GM21515 (cell line): ENCODE results near the gene PPEF2.
"Not testable (repeated sequence)": the region's sequence is repeated elsewhere in the genome, so short reads cannot be mapped to it uniquely, and the experiment has no call there.

Experiments used
- ATAC-seq: cut with Tn5 transposase; IDR thresholded peaks from one replicate; pipeline ENCODE4 v1.9.1; 2021; ENCODE audit not compliant: unreplicated experiment

Gene PPEF2

DNA sequence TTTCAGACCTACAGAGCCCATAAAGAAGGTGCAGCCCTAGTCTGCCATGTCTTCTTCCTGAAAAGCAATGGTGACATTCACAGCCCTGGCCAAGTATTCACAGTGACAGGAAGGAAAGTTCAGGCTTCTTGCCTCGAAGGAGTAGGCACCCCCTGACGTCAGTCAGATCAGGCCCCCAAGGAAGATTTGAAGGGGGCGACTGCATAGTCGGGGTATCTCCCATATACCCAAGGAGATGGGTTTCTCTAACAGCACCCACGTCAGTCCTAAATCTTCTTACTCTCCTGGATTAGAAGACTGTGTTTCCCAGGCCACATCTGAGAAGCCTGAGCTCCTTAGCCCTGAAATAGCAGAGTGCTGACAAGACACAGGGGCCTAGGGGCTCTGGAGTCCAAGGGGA, at the start of gene PPEF2:
PPEF2 (minus strand) TSS at position 101 of the 400 bp plus-strand sequence. CDS start 6,127 bp downstream, outside the sequence.
- no peak for ATAC-seq

GRCh38 chr4:75950213-75950815, 48.1 kb upstream of the PPEF2 start:
- no peak for ATAC-seq

GRCh38 chr4:75948822-75949444, 46.7 kb upstream of the PPEF2 start:
- peak; percentile 80 for ATAC-seq

DNA sequence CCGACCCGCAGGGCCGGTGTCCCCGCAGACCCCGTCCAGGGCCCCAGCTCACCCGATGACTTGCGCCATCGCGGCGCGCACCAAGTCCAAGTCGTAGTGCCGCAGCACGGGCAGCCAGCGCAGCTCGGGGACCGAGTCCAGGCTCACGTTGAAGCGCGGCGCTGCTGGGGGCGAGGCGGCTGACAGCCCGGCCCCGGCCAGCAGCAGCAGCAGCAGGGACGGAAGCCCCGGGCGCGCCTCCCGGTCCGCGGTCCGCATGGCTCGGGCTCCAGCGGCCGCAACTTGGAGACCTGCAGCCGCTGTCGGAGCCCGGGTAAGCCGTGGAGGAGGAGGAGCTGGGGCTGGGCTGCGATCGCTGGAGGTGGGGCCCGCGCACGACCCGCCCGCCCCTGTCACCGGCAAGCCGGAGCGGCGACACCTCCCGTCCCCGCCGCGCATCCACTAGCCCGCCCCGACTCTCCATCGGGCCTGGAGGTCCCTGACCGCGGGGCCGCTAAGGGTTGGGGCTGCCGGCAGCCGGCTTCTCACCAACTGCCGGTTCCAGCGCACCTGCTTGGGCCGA, 38.5 kb upstream of the PPEF2 start, which contains the start of gene NAAA:
NAAA (minus strand) TSS at position 322 of the 562 bp plus-strand sequence; CDS start at position 258, 64 bp downstream.
- ATAC-seq: peak; percentile 76

GRCh38 chr4:75939890-75940691, 37.8 kb upstream of the PPEF2 start:
- peak; percentile 59 for ATAC-seq

- no peak for ATAC-seq
Observed at GRCh38 chr4:75935628-75936027, 33.4 kb upstream of the PPEF2 start.

DNA sequence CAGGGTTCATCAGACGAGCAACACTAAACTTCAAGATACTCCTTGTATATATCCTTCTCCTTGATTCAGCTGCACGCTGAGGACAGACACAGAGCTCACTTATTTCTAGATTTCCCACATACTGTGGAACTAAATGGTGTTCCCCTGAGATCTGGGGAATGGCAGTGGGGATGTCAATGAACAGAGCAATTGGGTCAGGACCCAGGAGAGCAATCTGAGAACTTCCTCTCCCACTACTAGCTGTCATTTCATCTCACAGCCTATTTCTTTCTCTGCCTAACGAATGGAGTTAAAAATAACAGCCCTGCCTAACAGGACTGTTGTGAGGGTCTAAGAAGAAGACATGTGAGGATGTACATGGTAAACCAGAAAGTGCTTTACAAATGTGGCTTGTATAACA, 27.9 kb upstream of the PPEF2 start:
- ATAC-seq: no peak

GRCh38 chr4:75924916-75925315, 22.7 kb upstream of the PPEF2 start:
- ATAC-seq: not testable (repeated sequence)

GRCh38 chr4:75924309-75924827, 22.1 kb upstream of the PPEF2 start:
- ATAC-seq: no peak

GRCh38 chr4:75922588-75922987, 20.3 kb upstream of the PPEF2 start:
- ATAC-seq: no peak

- ATAC-seq: no peak
Observed at GRCh38 chr4:75921910-75922309, 19.7 kb upstream of the PPEF2 start.

DNA sequence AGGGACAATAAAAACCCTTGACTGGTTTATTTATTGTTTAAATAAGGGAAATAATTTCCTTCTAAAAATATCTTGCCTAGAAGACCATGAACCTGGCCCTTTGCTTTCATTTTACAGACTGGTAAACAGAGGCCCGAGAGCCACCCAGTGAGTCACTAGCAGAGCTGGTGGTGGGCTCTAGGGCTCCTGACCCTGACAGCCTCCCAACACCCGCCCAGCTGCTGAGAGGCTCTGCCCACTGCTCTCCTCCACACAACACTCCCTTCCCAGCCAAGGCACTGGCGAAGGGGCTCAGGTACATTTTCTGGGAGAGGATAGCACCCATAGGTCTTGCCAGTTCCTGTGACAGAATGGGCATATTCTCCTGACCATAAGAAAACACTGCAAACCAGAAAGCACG, 18.1 kb upstream of the PPEF2 start:
- no peak for ATAC-seq

- no peak for ATAC-seq
Observed at GRCh38 chr4:75919920-75920319, 17.7 kb upstream of the PPEF2 start.

DNA sequence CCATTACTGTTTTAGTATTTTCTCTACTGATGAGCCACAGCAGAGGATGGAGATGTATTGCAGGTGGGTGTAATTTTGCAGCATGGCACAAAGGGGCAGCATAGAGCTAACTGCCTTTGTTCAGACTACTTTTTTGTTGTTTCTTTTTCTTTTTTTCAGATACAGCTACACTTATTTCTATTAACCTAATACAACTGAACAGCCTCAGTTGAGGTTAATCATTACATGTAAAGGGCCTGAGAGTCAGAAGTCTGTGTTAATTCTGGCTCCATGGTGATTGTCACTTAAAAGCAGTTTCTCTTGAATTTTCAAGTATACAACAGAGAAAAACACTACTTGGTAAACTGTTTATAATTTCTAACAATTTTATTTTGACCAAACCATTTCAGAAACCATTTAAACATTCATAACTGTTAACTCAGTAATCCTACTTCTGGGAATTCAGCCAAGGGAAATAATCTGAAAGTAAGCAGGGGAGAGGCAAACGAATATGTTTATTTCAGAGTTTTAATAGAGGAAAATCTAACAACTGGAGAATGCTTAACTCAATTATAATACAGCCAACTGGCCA, 13.9 kb upstream of the PPEF2 start:
- ATAC-seq: peak; percentile 79

DNA sequence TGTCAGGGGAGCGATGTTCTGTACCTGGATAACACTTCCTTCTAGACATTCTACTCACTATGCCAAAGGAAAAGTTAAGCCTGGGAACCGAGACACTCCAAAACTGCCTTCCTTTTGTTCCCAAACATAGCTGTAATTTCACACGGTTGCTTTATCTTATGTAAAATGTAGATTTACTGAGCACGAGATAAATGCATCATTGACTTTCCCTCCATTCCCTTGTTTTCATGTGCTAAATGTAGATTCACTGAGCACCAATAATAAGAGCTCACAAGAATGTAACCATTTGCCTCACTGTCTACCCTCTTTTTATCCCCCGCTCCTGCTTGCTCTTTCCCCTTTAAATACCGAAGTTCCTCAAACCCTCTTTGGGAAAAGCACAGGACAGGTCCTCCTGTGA, 10.7 kb upstream of the PPEF2 start:
- no peak for ATAC-seq

DNA sequence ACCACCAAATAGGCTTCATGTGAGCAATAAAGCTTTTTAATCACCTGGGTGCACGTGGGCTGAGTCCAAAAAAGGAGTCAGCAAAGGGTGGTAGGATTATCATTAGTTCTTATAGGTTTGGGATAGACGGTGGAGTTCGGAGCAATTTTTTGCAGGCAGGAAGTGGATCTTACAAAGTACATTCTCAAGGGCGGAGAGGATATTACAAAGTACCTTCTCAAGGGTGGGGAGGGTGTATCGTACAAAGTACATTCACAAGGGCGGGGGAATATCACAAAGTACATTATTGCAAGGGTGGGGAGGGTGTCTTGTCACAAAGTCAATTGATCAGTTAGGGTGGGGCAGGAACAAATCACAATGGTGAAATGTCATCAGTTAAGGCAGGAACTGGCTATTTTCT, 8.6 kb upstream of the PPEF2 start:
- ATAC-seq: not testable (repeated sequence)

DNA sequence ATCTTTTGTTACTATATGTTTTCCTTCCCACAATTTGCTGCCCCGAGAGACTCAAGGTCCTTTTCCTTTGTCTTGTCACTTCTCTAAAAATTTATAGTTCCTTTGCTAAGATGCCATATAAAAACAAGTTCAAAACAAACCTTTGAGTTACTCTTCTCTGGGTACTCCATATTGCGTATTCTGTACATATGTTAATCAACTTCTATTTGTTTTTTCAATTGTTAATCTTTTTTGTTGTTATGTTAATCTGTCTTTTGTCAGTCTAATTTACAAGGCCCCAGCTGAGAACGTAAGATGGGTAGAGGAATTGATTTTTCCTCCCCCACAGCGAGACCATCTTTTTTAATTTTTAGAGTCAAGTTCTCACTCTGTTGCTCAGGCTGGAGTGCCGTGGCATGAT, 7.2 kb upstream of the PPEF2 start:
- ATAC-seq: no peak

DNA sequence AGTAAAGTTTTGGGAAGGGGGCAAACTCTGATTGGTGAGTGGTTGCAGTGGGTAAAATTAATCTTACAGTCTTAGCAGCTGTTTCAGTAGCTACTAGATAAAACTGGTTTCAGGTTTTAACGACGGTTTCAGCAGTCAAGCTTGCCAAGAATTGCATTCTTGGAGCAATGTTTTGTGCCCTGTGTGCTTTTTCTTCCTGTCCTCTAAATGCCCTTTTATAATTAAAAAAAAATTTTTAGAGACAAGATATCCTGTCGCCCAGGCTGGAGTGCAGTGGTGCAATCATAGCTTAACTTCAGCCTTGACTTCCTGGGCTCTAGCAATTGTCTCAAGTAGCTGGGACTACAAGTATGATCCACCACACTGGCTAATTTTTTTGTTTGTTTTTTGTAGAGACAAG, 6.3 kb upstream of the PPEF2 start:
- no peak for ATAC-seq

GRCh38 chr4:75907966-75908365, 5.7 kb upstream of the PPEF2 start:
- no peak for ATAC-seq

GRCh38 chr4:75904076-75904475, 1.8 kb upstream of the PPEF2 start:
- no peak for ATAC-seq

DNA sequence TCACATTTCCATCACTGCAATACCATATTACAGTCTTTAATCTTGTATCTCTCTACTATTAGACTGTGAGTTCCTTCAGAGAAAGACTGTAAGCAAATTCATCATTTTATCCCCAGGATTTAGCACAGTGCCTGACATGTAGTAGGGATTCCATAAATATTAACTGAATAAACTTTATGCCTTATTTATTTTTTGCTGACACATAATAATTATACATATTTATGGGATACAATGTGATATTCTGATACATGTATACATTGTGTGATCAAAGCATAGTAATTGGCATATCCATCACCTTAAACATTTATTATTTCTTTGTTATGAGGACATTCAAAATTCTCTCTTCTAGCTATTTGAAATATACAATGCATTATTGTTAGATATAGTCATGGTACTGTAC, 3.7 kb downstream of the PPEF2 start:
- ATAC-seq: no peak
